Omental fat pad (tissue), 4 donors: ENCODE results near the gene FGF12. TPM values are rescaled to one million over a fixed set of nuclear protein-coding genes. Genes with fewer than 3 reads are reported as not detected.
"Not testable (repeated sequence)": the region's sequence is repeated elsewhere in the genome, so short reads cannot be mapped to it uniquely, and the experiment has no call there.

ENCODE experiments used
- ATAC-seq: fragments of 150-250 bp; one replicate; pipeline ENCODE4 v1.9.1; 2016; ENCODE audit warnings: mild to moderate bottlenecking, moderate library complexity; ENCODE audit not compliant: low FRiP score
- DNase-seq: peaks from one replicate; pipeline ENCODE4 v3.0.0-alpha.2; 2019; ENCODE audit warnings: low spot score
- CTCF ChIP-seq, 3 donors: fragments of 450-650 bp; IDR thresholded peaks; one replicate each; pipeline ENCODE4 v1.5.1; 2016 to 2017; ENCODE audit warnings: antibody characterized with exemption in 3 of 3, mild to moderate bottlenecking in 3 of 3, moderate library complexity in 2 of 3
- total RNA-seq, 4 donors: library from RNA; depleted of rRNA; stranded (reverse); fragments of >200 nt; gene quantifications; one replicate each; pipeline ENCODE4 v1.1.0, GENCODE V29; 2016

Gene FGF12
- 1 to 10 TPM; 2.4 to 9.3 (median 2.9) TPM for total RNA-seq

GRCh38 chr3:192727032-192727847 lies at the start of gene FGF12:
Gene FGF12, minus strand, starts transcription at chr3:192727541.
- ATAC-seq (peak; percentile 37), DNase-seq (peak; percentile 22)
- no peak for TF ChIP-seq CTCF (IDR thresholded peaks at IDR 0.05)

- DNase-seq, ATAC-seq: not testable (repeated sequence)
Observed at GRCh38 chr3:192774341-192774740, 47.0 kb upstream of the FGF12 start.

GRCh38 chr3:192772240-192772894 lies 45.0 kb upstream of the FGF12 start:
- no peak for DNase-seq
- TF ChIP-seq CTCF (IDR thresholded peaks at IDR 0.05), result no peak
- ATAC-seq, result no peak

GRCh38 chr3:192758654-192759053 lies 31.3 kb upstream of the FGF12 start:
- TF ChIP-seq CTCF (IDR thresholded peaks at IDR 0.05), result no peak
- no peak for DNase-seq
- no peak for ATAC-seq

- no peak for DNase-seq
- no peak for ATAC-seq
- no peak for TF ChIP-seq CTCF (IDR thresholded peaks at IDR 0.05)
Observed at GRCh38 chr3:192751148-192751547, 23.8 kb upstream of the FGF12 start.

GRCh38 chr3:192750201-192750600 lies 22.9 kb upstream of the FGF12 start:
- DNase-seq (no peak), ATAC-seq (no peak)
- TF ChIP-seq CTCF (IDR thresholded peaks at IDR 0.05), result no peak

- no peak for ATAC-seq
- no peak for DNase-seq
- TF ChIP-seq CTCF (IDR thresholded peaks at IDR 0.05), result no peak
Observed at GRCh38 chr3:192747746-192748145, 20.4 kb upstream of the FGF12 start.
